ENCODE data around the gene PLEKHB1. TPM values are rescaled to one million over a fixed set of nuclear protein-coding genes. Genes with fewer than 3 reads are reported as not detected.
"Not testable (repeated sequence)": the region's sequence is repeated elsewhere in the genome, so short reads cannot be mapped to it uniquely, and the experiment has no call there.

The PLEKHB1 gene
- total RNA-seq, 1 experiment from 2014 or later, result 0.80 TPM

DNA sequence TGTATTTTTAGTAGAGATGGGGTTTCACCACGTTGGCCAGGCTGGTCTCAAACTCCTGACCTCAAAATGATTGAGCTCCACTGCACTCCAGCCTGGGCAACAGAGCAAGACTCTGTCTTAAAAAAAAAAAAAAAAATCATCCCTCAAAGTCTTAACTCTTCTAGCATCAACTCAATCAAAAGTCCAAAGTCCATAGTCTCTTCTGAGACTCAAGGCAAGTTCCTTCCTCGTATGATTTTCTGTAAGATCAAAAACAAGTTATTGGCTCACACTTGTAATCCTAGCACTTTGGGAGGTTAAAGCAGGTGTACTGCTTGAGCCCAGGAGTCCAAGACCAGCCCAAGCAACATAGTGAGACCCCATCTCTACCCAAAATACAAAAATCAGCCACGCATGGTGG, 24.4 kb downstream of the PLEKHB1 start:
- no peak for DNase-seq (ENCODE audit: low read depth)

DNA sequence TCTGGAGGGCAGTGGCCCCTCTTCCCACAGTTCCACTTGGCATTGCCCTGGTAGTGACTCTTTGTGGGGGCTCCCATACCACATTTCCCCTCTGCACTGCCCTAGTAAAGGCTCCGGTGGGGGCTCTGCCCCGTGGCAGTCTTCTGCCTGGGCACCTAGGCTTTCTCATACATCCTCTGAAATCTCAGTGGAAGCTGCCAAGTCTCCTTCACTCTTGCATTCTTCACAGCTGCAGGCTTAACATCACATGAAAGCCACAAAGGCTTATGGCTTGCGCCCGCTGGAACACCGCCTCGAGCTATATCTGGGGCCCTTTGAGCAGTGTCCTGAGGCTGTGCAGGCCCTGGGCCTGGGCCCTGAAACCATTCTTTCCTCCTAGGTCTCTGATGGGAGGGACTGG, 25.3 kb downstream of the PLEKHB1 start:
- no peak for DNase-seq (ENCODE audit: low read depth)

DNA sequence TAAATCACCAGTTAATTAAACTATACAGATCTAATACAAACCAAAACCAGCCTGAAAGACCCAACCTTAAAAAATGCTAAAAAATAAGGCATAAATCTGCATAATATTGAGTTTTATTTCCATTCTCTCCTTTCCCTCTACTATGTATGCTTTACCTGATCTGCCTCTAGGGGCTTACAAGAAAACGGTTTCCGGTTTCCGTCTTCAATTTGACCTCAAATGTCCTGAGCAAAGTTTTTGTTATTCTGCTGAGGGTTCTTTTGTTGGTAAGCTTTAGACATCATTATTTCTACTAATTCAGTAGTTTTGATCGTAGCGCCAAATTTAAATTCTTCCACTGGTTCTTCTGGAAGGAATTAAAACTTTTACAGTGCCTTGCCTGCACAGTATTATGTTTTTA, 30.2 kb downstream of the PLEKHB1 start:
- not testable (repeated sequence) for DNase-seq (ENCODE audit: low read depth)

DNA sequence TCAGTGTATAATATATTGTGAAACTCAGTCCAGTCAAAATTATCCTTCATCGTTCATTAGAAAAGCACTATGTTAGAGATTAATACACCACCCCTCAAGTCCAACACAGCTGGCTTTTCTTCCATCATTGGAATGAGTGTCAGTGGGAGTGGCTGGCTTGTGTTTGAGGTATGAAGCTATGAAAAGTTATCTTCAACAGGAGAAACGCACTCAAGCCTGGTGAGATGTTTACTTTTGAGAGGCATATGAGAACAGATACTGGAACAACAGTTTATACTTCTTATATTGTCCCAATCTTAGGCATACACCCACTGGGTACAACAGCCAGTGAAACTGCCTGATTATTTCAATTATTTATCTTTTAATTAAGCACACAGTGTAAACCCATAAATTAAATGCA, 34.3 kb downstream of the PLEKHB1 start:
- DNase-seq (ENCODE audit: low read depth), result no peak

DNA sequence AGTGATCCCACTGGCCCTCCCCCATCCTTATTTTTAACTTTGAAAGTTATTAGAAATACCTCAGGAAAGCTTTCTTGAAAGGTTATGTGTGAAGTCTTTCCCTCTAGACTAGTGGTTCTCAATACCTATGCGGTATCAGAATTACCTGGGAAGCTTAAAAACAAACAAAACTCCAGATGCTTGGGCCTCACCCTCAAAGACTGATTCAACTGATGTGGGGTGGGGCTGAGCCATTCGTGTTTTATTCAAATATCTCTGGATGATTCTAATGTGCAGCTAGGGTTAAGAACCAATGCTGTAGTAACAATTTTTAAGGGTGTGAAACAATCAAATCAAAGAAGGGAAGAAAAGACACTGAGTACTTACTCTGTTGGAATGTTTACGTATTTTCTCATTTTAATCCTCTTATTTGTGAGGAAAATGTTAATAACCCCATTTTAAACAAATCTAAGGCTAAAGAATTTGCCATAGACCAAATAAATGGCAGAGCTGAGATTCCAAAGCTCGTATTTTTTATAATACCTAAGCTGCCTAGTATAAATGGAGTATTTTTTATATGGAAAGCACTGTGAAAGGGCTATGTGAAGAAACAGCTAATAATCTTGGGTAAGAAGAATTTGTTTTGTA, 47.6 kb downstream of the PLEKHB1 start:
- DNase-seq (ENCODE audit: low read depth), result no peak

DNA sequence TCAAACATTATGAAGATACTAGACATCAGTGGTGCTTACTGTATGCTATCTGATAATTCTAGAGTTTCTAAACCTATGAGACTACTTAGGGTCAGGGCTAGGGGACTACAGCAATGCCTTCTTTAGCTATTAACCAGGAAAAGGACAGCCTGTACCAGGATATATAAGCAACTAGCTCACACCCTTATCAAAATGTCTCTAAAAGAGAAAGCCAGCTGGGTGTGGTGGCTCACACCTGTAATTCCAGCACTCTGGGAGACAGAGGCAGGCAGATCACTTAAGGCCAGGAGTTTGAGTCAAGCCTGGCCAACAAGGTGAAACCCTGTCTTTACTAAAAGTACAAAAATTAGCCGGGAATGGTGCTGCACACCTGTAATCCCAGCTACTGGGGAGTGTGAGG, 58.7 kb downstream of the PLEKHB1 start:
- DNase-seq (ENCODE audit: low read depth), result no peak

DNA sequence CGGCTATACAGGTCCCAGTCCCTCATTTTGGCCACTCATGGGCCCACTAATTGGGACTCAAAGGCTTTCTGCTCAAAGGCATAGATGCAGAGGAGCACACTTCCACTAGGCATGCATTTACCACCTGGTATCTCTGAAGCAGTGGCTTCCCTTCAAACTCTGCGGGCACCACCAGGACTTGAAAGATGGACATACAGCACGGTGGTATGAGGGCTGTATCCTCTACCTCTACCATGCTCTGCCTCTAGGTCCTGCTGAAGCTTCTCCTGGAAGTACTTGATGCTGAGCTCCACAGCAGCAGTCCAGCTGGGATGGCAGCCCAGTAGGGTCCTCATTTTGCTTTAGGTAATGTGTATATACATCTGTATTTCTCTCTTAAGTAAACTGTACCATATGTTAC, 64.6 kb downstream of the PLEKHB1 start:
- no peak for DNase-seq (ENCODE audit: low read depth)

Other genes with a start within 250 kb of the PLEKHB1 start
- 17.1 and 20.3 TPM in 2 replicates for gene FAM168A, start 48.5 kb upstream of the PLEKHB1 start, total RNA-seq (2014; rRNA removed; shearing (Covaris generic))
- gene RAB6A, start 114.5 kb downstream of the PLEKHB1 start, total RNA-seq (2014; rRNA removed; shearing (Covaris generic)), result 45.9 and 59.7 TPM in 2 replicates
- gene MRPL48, start 141.3 kb downstream of the PLEKHB1 start, total RNA-seq (2014; rRNA removed; shearing (Covaris generic)), result 64.8 and 69.1 TPM in 2 replicates
- gene COA4, start 230.3 kb downstream of the PLEKHB1 start, total RNA-seq (2014; rRNA removed; shearing (Covaris generic)), result 170 and 188 TPM in 2 replicates
- 8.2 and 14.9 TPM in 2 replicates for gene PAAF1, start 230.4 kb downstream of the PLEKHB1 start, total RNA-seq (2014; rRNA removed; shearing (Covaris generic))

Measured in HT1080 (cell line).